Measurements from ENCODE around the gene MECP2. TPM values are rescaled to one million over a fixed set of nuclear protein-coding genes. Genes with fewer than 3 reads are reported as not detected.

MECP2 gene
- total RNA-seq, 2 experiments from 2014 or later: 31.2 to 48.6 TPM

DNA sequence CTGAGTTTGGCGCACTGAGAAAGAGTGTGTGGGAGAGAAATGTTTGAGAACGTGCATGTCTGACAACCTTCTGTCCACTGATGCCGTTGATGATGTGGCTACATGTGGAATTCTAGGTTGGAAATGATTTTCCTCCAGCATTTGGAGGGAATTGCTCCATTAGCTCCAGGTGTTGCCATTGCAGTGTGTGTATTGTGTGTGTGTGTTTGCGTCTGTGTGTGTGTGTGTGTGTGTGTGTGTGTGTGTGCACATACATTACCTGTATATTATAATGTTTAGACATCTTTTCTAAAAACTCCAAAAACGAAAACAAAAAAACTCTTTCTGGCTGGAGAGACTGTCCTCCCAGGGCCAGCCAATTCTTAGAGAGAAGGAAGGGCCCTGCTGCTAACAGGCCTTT, 18.2 kb upstream of the MECP2 start:
- no peak overlapping the region for H3K4me2 ChIP-seq (ENCODE audit: low read length)
- H2AFZ ChIP-seq (ENCODE audit: low read length): no peak overlapping the region
- CTCF ChIA-PET (ENCODE audit: unreplicated experiment): no interaction called here
- no peaks in the 10 kb centered on the region for H4K20me1 ChIP-seq (ENCODE audit: insufficient read depth, low read length)
- TF ChIP-seq EZH2phosphoT487 (IDR thresholded peaks at IDR 0.05; ENCODE audit: borderline replicate concordance, low read depth, low read length): no peak
- TF ChIP-seq, protein P1, sequence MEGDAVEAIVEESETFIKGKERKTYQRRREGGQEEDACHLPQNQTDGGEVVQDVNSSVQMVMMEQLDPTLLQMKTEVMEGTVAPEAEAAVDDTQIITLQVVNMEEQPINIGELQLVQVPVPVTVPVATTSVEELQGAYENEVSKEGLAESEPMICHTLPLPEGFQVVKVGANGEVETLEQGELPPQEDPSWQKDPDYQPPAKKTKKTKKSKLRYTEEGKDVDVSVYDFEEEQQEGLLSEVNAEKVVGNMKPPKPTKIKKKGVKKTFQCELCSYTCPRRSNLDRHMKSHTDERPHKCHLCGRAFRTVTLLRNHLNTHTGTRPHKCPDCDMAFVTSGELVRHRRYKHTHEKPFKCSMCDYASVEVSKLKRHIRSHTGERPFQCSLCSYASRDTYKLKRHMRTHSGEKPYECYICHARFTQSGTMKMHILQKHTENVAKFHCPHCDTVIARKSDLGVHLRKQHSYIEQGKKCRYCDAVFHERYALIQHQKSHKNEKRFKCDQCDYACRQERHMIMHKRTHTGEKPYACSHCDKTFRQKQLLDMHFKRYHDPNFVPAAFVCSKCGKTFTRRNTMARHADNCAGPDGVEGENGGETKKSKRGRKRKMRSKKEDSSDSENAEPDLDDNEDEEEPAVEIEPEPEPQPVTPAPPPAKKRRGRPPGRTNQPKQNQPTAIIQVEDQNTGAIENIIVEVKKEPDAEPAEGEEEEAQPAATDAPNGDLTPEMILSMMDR (conservative IDR thresholded peaks at IDR 0.05; ENCODE audit: low read length): no peak
- no peak overlapping the region for H3K27ac ChIP-seq (ENCODE audit: low read depth, low read length, poor library complexity, severe bottlenecking)
- BruUV-seq (replicated peaks): no TSS peak
- intact Hi-C loops (cut with micrococcal nuclease; ENCODE audit: unreplicated experiment): no loop called here
- H3K9me3 ChIP-seq (ENCODE audit: low read length): no peaks in the 10 kb centered on the region
- H3K9me2 ChIP-seq (ENCODE audit: insufficient read depth, low read length): no peaks in the 10 kb centered on the region
- no peaks in the 10 kb centered on the region for H3K4me1 ChIP-seq (ENCODE audit: insufficient read depth, low read length, poor library complexity, severe bottlenecking)
- POLR2A ChIA-PET: interaction anchor here (0.5 kb wide), 1 partner anchor 181 kb away, joined by 4 read pairs; no protein-coding TSS in a partner anchor
- DNase-seq (ENCODE audit: low spot score): no peak
- H3K4me3 ChIP-seq (ENCODE audit: low read depth, low read length, poor library complexity, severe bottlenecking): no peak overlapping the region
- no peaks in the 10 kb centered on the region for H3K79me2 ChIP-seq (ENCODE audit: insufficient read depth, low read depth, low read length)
- no peaks in the 10 kb centered on the region for H3K36me3 ChIP-seq (ENCODE audit: insufficient read depth, low read length)

GRCh38 chrX:154115071-154115470, 17.6 kb upstream of the MECP2 start:
- no peaks in the 10 kb centered on the region for H4K20me1 ChIP-seq (ENCODE audit: insufficient read depth, low read length)
- no peaks in the 10 kb centered on the region for H3K9me3 ChIP-seq (ENCODE audit: low read length)
- H3K9me2 ChIP-seq (ENCODE audit: insufficient read depth, low read length): no peaks in the 10 kb centered on the region
- ChIA-PET CTCF (ENCODE audit: unreplicated experiment) (no interaction called here), POLR2A (no interaction called here)
- DNase-seq (ENCODE audit: low spot score): no peak
- no TSS peak for BruUV-seq (replicated peaks)
- TF ChIP-seq EZH2phosphoT487 (IDR thresholded peaks at IDR 0.05; ENCODE audit: borderline replicate concordance, low read depth, low read length): no peak
- TF ChIP-seq, protein P1 (conservative IDR thresholded peaks at IDR 0.05; ENCODE audit: low read length): no peak
- no peak overlapping the region for H2AFZ ChIP-seq (ENCODE audit: low read length)
- H3K4me1 ChIP-seq (ENCODE audit: insufficient read depth, low read length, poor library complexity, severe bottlenecking): no peaks in the 10 kb centered on the region
- intact Hi-C loops (cut with micrococcal nuclease; ENCODE audit: unreplicated experiment): no loop called here
- H3K27ac ChIP-seq (ENCODE audit: low read depth, low read length, poor library complexity, severe bottlenecking): no peak overlapping the region
- H3K4me3 ChIP-seq (ENCODE audit: low read depth, low read length, poor library complexity, severe bottlenecking): no peak overlapping the region
- no peaks in the 10 kb centered on the region for H3K36me3 ChIP-seq (ENCODE audit: insufficient read depth, low read length)
- H3K4me2 ChIP-seq (ENCODE audit: low read length): no peak overlapping the region
- H3K79me2 ChIP-seq (ENCODE audit: insufficient read depth, low read depth, low read length): no peaks in the 10 kb centered on the region

DNA sequence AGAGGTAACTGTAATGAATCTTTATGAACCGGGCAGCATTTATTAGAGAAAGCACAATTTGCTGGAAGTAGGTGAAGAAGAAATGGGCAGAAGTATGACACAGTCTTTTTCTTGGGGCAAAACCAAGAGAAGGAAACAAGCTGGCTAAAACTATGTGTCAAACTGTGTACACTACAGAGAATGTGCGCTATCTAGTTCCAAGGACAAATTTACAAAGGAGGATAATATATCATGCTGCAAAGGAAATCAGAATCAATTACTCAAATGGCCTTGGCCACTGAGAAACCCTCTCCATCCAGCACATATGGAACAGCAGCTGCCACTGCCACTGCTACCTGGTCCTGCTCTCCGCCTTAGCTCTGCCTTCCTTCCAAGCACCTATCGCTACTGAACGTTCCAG, 17.1 kb upstream of the MECP2 start:
- H3K79me2 ChIP-seq (ENCODE audit: insufficient read depth, low read depth, low read length): no peaks in the 10 kb centered on the region
- no peaks in the 10 kb centered on the region for H4K20me1 ChIP-seq (ENCODE audit: insufficient read depth, low read length)
- H3K4me1 ChIP-seq (ENCODE audit: insufficient read depth, low read length, poor library complexity, severe bottlenecking): no peaks in the 10 kb centered on the region
- no peak overlapping the region for H3K27ac ChIP-seq (ENCODE audit: low read depth, low read length, poor library complexity, severe bottlenecking)
- H3K9me2 ChIP-seq (ENCODE audit: insufficient read depth, low read length): no peaks in the 10 kb centered on the region
- no TSS peak for BruUV-seq (replicated peaks)
- H3K9me3 ChIP-seq (ENCODE audit: low read length): no peaks in the 10 kb centered on the region
- POLR2A ChIA-PET: no interaction called here
- H3K36me3 ChIP-seq (ENCODE audit: insufficient read depth, low read length): no peaks in the 10 kb centered on the region
- H3K4me3 ChIP-seq (ENCODE audit: low read depth, low read length, poor library complexity, severe bottlenecking): no peak overlapping the region
- no peak overlapping the region for H3K4me2 ChIP-seq (ENCODE audit: low read length)
- no peak for DNase-seq (ENCODE audit: low spot score)
- intact Hi-C loops (cut with micrococcal nuclease; ENCODE audit: unreplicated experiment): no loop called here
- CTCF ChIA-PET (ENCODE audit: unreplicated experiment): no interaction called here
- no peak for TF ChIP-seq EZH2phosphoT487 (IDR thresholded peaks at IDR 0.05; ENCODE audit: borderline replicate concordance, low read depth, low read length)
- TF ChIP-seq, protein P1 (conservative IDR thresholded peaks at IDR 0.05; ENCODE audit: low read length): no peak
- H2AFZ ChIP-seq (ENCODE audit: low read length): no peak overlapping the region
